Right renal cortex interstitium (tissue), 3 donors: ENCODE results near the gene BMP7. TPM values are rescaled to one million over a fixed set of nuclear protein-coding genes. Genes with fewer than 3 reads are reported as not detected.
"Not testable (repeated sequence)": the region's sequence is repeated elsewhere in the genome, so short reads cannot be mapped to it uniquely, and the experiment has no call there.

ENCODE experiments used
- DNase-seq, 3 donors: peaks; one replicate each; pipeline ENCODE4 v3.0.0-alpha.2; 2013; ENCODE audit warnings: low read depth in 3 of 3, low spot score in 2 of 3
- polyA plus RNA-seq, 3 donors: library from polyadenylated mRNA; unstranded; fragments of 120-200 nt; gene quantifications; one replicate each; pipeline ENCODE4 v1.2.1, GENCODE V29; 2013; ENCODE audit not compliant: insufficient read length in 3 of 3

BMP7 gene
- polyA plus RNA-seq, 3 donors, result 71.8 to 84.2 (median 78.2) TPM

DNA sequence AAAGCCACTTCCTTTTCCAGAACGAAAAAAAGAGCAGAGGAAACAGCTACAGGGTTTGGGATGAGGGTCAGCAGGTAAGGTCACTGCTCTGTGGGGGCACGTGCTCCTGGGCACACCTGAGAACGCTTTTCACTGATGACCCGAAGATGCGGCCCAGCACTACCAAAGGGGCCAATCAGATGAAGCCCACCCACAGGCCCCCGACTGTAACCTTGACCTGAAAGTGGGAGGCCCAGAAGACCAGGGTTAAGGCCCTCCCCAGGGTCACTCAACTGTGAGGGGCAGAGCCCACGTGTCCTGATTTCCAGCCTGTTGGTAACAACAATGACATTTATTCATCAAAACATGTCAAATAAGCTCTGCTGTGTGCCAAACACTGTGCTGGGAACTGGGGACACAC, 108.0 kb downstream of the BMP7 start:
- DNase-seq, result no peak

DNA sequence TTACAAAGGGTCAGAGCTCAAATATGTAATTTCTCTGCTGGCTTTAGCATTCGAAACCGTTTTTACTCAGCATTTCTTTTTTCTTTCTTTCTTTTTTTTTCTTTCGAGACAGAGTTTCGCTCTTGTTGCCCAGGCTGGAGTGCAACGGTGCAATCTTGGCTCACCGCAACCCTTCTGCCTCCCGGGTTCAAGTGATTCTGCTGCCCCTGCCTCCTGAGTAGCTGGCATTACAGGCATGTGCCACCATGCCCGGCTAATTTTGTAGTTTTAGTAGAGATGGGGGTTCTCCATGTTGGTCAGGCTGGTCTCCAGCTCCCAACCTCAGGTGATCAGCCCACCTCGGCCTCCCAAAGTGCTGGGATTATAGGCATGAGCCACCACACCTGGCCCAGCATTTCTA, 108.7 kb downstream of the BMP7 start:
- DNase-seq, result not testable (repeated sequence)

DNA sequence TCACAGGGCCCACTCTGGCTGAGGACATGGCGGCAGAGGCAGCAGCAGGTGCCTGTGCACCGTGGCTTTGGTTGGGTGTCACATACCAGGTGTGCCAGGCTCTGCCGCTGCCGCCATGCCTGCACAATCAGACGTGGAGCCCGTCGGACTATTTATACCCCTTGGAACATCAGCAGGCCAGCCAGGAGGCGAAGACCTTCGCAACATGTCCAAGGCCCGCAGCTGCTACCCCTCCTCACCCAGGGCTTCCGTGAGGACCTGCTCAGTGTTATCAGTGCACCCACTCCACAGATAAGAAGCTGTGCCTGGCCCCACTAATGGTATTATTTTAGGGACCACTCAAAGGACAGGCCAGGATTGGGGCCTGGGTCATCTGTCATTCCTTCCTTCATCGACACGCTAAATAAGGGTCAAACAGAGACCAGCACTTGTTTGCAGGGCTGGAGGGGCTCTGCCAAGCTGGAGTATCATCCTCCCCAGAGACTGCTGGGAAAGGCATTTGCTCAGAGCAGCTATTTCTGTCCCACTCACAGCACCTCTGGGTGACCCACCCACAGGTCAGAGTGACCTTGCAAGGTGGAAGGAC, 109.2 kb downstream of the BMP7 start:
- no peak for DNase-seq

DNA sequence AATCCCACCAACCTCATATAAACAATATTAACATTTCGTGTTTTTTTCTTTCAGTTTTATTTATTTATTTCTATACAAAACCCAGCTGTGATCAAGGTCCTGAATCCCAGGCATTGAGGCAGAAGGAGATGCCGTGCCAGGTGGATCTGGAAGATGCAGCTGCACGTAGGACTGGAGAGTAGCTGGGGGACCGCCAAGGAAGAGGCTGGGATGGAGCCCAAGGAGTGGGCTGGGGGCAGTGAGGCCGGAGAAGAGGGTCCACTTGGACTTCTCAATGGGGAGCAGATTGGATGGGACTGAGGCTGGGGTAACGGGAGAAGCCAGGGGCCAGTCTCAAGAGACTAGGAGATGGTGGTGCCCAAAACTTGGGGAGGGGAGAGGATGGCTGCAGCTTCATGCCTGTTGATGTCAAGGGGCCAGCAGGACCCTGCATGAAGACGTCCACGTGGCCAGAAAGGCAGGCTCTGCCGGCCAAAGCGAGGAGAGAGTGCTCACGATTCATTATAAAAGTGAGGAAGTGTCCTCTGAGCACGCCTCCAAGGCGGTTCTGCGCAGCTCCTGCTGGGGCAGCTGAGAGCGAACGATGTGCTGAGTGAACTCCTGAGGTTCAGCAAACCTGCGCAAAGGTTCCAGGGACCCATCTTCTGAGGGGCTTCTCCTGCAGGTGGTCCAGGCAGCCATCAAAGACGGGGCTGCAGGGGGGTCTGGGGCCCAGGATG, 110.3 kb downstream of the BMP7 start:
- DNase-seq, result no peak

DNA sequence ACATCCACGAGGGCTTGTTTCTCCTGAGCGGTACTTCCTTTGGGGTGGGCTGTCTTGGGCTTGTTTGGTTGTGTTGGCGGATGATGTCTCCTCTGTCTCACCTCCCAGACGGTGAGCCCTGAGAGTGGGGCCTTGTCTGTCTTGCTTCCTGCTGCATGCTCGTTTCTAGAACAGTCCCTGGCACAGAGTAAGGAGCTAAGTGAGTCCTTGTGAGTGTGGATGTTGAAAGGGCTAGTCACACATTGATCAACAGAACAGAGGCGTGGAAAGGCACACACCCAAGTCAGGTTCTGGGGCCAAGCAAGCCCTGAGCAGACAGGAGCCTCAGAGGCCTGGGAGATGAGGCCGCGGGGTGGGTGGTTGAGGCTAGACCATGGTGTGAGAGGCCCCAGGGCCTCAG, 111.0 kb downstream of the BMP7 start:
- no peak for DNase-seq

DNA sequence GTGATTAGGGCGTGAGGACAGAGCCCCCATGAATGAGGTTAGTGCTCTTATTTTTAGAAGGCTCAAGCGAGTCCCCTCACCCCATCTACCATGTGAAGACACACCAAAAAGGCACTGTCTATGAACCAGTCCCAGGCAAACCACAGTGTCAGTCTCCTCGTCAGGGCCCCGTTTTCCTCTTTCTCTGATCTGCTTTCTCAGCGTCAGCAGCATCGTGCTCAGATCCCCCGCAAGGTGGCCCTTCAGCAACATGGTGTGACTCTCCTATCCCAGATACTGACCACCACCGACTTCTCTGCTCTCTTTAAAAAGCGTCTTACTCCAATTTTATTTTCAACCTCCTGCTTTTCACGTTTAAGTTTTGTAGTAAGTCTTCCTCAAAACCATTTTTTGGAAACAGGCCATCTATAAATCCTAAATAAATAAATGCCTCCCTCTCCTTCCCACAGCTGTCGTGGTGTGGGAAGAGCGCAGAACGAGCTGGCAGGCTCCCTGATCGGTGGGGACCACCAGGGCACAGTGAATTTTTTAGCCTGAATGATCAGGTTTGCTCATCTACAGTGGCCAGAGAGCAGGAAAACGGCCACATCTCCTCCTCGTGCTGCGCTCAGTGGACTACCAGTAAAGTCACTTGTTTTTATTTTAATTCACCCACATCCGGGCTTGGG, 113.1 kb downstream of the BMP7 start:
- DNase-seq, result no peak

DNA sequence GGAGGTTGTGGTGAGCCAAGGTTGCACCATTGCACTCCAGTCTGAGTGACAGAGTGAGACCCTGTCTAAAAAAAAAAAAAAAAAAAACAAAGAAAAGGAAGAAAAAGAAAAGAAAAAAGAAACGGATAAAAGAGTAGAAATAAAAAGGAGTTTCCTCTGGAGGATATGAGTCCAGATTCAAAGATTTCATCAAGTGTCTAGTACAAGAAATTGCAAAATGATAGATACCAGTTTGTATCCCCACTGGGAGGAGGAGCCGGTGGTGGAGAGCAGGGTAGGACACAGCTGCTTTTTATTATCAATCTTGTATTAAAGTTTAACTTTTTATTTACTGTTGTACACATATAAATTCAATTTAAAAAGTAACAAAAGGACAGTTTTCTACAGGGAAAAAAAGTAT, 113.9 kb downstream of the BMP7 start:
- DNase-seq, result no peak

DNA sequence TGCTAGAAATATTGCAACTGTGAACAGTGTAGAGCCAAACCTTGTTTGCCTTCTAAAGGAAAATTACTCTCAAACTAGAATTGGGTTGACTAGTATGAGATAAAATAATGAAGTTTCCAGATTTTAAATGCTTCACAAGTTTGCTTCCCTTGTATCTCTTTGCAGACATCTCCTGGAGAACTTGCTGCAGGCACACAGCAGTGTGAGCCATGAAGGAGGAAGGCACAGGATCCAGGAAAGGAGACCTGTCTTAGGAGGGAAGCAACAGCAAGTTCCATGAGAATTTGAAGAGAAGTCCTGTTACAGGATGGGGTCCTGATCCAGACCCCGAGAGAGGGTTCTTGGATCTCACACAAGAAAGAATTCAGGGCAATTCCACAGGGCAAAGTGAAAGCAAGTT, 115.9 kb downstream of the BMP7 start:
- DNase-seq, result no peak

DNA sequence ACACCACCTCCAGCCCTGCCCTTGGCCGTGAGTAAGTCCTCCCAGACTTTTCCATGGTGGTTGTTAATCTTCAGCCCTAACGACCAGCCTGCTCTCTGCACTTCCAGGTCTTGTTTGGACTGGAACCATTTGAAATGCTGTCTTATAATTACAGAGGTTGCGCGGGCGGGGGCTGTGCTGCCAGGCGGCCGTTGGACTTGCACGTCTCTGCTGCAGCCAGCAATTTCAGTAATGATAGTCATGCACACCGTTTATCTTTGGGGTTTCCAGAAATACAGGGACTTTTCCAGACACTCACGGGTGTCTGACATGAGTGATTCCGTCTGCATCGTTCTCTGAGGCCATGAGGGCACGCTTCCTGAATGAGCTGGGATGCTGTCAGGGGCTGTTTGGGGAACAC, 118.2 kb downstream of the BMP7 start:
- DNase-seq, result no peak

DNA sequence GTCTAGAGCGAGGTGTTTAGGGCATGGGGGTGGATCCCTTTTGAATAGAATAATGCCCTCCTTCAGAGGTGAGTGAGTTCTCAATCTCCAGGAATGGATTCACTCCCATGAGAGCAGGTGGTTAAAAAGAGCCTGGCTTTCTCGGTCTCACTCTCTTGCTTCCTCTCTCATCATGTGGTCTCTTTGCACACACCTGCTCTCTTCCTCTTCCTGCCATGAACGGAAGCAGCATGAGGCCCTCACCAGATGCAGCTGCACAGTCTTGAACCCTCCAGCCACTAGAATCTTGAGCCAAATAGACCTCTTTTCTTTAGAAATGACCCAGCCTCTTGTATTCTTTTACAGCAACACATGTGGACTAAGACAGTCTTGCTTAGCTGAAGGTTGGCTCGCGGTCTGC, 119.3 kb downstream of the BMP7 start:
- DNase-seq, result no peak

DNA sequence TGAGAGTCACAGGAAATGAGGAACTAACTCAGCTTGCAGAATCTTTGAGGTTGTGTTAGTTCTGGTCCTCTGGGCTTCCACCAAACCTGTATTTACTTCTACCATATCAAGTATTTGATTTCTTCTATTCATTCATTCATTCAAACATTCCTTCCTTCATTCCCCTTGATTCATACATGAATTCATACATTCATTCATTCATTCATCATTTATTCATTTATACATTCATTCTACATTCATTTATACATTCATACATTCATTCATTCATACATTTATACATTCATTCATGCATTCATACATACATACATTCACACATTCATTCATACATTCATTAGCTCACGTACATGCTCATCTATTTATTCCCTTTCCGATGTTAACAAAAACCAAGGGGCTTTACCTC, 120.3 kb downstream of the BMP7 start:
- DNase-seq, result no peak

DNA sequence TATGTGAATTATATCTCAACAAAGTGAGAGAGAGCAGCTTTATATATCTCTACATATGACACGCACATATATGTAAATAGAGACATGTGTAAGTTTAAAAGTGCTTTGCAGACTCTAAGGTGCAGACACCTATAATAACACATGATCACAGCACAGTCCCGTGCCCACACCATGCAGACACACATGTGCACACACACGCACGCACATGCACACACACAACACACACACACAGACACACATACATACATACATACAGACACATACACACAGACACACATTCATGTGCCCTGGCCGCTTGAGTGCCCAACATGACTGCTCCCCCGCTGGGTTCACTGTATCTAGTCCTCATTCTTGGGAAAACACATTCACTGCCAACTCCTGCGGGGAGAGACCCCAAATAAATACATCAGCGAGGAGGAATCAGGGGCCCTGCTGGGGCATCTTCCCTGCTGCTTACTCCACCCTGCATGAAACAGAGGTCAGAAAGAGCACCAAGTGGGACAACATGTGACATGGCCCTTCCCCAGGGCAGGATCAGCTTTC, 121.3 kb downstream of the BMP7 start:
- DNase-seq, result no peak

DNA sequence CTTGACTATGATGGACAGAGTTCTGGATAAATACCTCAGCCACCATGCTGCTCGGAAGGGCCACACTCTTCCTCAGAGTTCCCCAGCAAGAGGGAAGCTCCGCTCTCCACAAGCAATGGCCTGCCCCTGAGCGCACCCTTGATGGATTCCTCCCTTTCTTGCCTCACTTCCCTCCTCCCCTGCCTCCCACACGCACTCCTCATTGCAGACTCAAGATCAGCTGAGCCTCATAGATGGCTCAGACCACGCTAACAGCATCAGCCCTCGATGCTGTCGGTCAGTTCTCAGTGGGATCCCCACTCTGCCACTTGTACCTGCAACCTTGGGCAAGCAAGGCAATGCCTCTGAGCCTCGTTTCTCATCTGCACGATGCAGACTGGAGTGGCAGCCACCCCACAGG, 123.3 kb downstream of the BMP7 start:
- DNase-seq, result no peak

DNA sequence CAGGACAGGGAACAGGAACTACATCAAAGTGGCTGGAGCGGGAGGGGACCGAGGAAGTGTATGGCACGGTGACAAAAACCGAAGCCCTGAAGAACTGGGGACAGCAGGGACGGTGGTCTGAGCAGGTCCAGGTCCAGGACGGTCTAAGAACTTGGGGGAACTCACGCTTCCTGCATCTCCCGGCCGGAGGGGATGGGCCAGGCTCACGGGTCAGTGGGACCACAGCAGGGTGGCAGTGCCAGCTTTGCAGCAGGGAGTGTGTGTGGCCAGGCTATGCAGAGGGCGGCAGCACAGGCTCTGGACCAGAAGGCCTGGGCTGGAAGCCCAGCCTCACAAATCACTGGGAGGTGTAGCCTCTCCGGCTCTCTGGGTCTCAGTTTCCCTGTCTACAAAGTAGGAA, 123.8 kb downstream of the BMP7 start:
- no peak for DNase-seq

DNA sequence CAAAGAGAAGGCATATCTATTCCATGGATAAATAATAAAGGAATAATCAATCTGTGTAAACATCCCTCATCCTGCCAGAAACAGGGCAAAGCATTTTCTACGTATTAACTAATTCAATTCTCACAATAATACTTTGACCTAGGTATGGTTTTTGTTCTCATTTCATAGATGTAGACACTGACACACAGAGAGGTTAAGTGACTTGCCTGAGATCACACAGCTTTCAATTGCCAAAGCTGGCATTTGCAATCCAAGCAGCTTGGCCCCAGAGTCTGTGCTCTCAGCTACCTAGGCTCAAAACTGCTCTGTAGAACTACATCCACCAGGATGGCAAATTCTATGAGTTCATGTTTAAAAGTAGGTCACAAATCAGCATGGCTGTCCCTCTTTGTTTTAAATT, 124.9 kb downstream of the BMP7 start:
- DNase-seq, result no peak

DNA sequence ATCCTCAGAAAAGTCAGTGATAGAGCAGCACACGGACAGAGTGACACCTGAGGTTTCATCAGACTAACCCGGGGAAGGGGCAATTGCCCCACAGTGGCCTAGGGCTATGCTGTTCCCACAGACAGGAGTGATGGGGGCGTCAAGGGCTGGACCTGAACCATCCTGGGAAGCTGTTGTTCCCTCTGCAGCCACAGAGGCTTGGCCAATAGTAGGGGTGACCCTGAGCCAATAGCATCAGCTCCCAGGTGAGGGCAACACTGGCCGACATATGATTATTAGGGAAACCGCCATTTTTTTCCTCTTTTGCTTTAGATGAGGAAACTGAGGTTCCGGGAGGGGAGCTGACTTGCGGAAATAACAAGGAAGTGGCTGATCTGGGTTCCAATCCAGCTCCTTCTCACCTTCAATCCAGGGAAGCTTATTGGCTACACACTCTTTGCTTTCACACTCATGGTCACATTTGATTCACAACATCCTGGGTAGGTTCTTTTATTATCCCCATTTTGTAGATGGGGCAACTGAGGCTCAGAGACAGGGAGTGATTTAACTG, 126.0 kb downstream of the BMP7 start:
- no peak for DNase-seq

DNA sequence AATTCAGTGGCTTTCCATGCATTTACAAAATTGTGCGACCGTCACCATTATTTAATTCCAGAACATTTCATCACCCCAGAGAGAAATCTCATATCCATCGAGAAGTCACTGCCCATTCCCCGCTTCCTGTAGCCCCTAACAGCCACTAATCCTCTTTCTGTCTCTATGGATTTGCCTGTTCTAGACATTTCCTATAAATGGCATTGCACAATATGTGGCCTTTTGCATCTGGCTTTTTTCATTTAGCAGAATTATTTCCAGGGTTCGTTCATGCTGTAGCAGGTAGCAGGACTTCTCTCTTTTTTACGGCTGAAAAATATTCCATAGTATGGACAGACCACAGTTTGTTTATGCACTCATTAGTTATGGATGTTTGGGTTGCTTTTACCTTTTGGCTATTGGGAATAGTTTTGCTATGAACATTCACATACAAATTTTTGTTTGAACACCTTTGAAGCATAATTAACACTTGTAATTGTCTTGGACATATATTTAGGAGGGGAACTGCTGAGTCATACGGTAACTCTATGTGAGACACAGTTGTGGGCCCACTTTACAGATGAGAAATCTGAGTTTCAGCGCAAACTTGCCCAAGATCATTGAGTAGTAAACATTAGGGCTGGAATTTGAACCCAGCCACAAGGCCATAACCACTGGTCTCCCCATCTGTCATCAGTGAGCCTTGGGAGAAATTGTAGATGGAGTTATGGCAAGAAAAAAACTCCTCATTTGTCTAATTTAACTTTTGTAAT, 126.9 kb downstream of the BMP7 start:
- DNase-seq, result no peak

DNA sequence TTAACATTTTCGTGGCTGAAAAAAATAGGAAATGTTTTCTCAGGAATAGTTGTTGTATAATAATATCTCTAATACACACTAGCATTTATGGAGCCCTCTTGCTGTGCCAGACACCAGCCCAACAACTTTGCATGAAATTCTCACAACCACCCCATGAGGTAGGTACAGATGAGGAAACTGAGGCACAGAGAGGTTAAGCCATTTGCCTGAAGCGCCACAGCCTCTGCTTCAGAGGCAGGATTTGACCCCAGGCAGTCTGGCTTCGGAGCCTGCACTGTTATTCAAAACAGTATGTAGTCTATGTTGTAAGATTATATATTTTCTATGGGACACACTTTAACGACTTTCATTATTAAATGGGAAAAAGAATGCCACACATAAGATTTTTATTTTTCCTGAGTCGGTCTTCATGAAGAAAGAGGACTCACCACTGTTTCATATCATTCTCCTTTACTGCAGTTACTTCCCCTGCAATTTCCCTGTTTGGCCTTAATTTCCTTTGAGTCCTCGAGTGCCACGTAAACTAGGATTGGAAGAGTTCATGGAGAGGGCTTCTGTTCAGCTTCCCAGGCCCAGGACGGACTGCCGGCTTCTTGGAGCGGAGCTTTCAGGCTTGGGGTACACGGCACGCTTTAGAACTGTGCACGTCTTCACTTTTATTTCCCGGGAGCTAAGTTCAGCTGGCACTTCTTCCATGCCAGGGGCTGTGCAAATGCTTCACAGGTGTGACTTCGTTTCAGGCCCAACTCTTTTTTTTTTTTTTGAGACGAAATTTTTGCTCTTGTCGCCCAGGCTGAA, 128.0 kb downstream of the BMP7 start:
- DNase-seq, result no peak

DNA sequence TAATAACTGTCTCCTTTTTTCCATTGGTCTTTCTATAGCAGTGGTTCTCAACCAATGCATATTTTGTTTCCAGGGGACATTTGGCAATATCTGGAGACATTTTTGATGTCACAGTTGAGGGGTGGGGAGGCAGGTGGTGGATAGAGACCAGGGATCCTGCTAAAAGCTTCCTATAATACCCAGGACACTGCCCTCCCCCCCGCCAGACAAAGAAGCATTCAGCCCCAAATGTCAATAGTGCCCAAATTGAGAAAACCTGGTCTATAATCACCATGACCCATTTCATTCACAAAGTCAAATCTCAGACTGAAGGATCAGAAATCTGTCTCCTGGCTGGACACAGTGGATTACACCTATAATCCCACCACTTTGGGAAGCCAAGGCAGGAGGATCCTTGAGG, 128.8 kb downstream of the BMP7 start:
- DNase-seq, result no peak

DNA sequence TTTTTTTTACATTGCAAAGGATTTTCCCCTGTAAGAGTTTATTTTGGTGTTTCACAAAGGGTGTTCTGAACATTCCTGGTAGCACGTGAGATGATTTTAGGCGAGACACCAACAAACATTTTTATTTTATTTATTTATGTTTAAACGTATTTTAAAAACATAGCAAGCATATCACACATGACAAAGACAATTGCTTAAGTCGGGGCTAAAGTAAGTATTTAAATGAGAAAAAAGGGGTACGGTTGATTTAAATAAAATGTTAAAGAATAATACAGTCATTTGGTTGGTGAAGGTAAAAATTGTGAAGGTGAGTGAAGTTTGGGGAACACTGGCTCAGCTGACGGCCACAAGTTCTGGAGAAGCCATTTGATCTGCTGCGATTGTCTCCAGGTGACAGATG, 129.7 kb downstream of the BMP7 start:
- no peak for DNase-seq
